DMS53 treated with DMSO at 0.1 percent for 48 hours (cell line): Measurements from ENCODE around the gene SPEF2.

Experiments used
- DNase-seq: peaks from one replicate; lab custom pipeline; 2025; ENCODE audit not compliant: unreplicated experiment; lab: John Stamatoyannopoulos, UW

Gene SPEF2

GRCh38 chr5:35777358-35778087 is 159.9 kb downstream of the SPEF2 start:
- DNase-seq, result peak; percentile 68

- no peak for DNase-seq
Observed at GRCh38 chr5:35778259-35778769, 160.7 kb downstream of the SPEF2 start.

- DNase-seq, result no peak
Observed at GRCh38 chr5:35780236-35780635, 162.6 kb downstream of the SPEF2 start.

GRCh38 chr5:35781181-35781790 is 163.6 kb downstream of the SPEF2 start:
- DNase-seq, result no peak

- DNase-seq, result no peak
Observed at GRCh38 chr5:35783551-35783950, 165.9 kb downstream of the SPEF2 start.

GRCh38 chr5:35785601-35786085 is 168.0 kb downstream of the SPEF2 start:
- no peak for DNase-seq

GRCh38 chr5:35788724-35789123 is 171.1 kb downstream of the SPEF2 start:
- no peak for DNase-seq

- DNase-seq, result no peak
Observed at GRCh38 chr5:35789732-35790456, 172.2 kb downstream of the SPEF2 start.

GRCh38 chr5:35790457-35790822 is 172.8 kb downstream of the SPEF2 start:
- DNase-seq, result no peak

- no peak for DNase-seq
Observed at GRCh38 chr5:35794328-35794619, 176.6 kb downstream of the SPEF2 start.

- DNase-seq, result no peak
Observed at GRCh38 chr5:35794684-35795375, 177.2 kb downstream of the SPEF2 start.

- DNase-seq, result no peak
Observed at GRCh38 chr5:35799181-35799580, 181.5 kb downstream of the SPEF2 start.

GRCh38 chr5:35799753-35800152 is 182.1 kb downstream of the SPEF2 start:
- no peak for DNase-seq

GRCh38 chr5:35803191-35803651 is 185.6 kb downstream of the SPEF2 start:
- DNase-seq, result peak; percentile 65

GRCh38 chr5:35804201-35804653 is 186.6 kb downstream of the SPEF2 start:
- no peak for DNase-seq

GRCh38 chr5:35804841-35805240 is 187.2 kb downstream of the SPEF2 start:
- no peak for DNase-seq

- no peak for DNase-seq
Observed at GRCh38 chr5:35810601-35811000, 192.9 kb downstream of the SPEF2 start.

- DNase-seq, result no peak
Observed at GRCh38 chr5:35811108-35811741, 193.6 kb downstream of the SPEF2 start.

GRCh38 chr5:35813521-35813920 is 195.9 kb downstream of the SPEF2 start:
- no peak for DNase-seq

- DNase-seq, result peak; percentile 52
Observed at GRCh38 chr5:35815089-35815936, 197.7 kb downstream of the SPEF2 start.
